Uterus (tissue), 4 donors: ENCODE measurements around the gene MRPL44. TPM values are rescaled to one million over a fixed set of nuclear protein-coding genes. Genes with fewer than 3 reads are reported as not detected.

ENCODE experiments used
- DNase-seq, 2 donors: peaks; one replicate each; pipeline ENCODE4 v3.0.0-alpha.2; 2019 to 2020
- H3K27ac ChIP-seq, 2 donors: fragments of 200-600 bp; sonication (generic); 1 replicate in 1 of 2; 2 replicates in 1 of 2; pipeline ENCODE4 v1.5.1; 2016 to 2018
- H3K27me3 ChIP-seq, 2 donors: fragments of 200-600 bp; sonication (generic); one replicate each; pipeline ENCODE4 v1.5.1; 2018 to 2019; ENCODE audit warnings: control low read depth in 1 of 2
- H3K36me3 ChIP-seq, 2 donors: fragments of 200-600 bp; sonication (generic); one replicate each; pipeline ENCODE4 v1.5.1; 2019; ENCODE audit warnings: control low read depth in 1 of 2
- H3K4me1 ChIP-seq, 2 donors: fragments of 200-600 bp; sonication (generic); one replicate each; pipeline ENCODE4 v1.5.1; 2018 to 2019; ENCODE audit warnings: control low read depth in 1 of 2
- H3K4me3 ChIP-seq, 2 donors: fragments of 200-600 bp; sonication (generic); 1 replicate in 1 of 2; 2 replicates in 1 of 2; pipeline ENCODE4 v1.5.1; 2018 to 2019; ENCODE audit warnings: mild to moderate bottlenecking in 1 of 2
- H3K9me3 ChIP-seq, 2 donors: fragments of 200-600 bp; sonication (generic); one replicate each; pipeline ENCODE4 v1.5.1; 2019; ENCODE audit warnings: control low read depth in 1 of 2
- POLR2A ChIP-seq, 2 donors: fragments of 450-650 bp; IDR thresholded peaks; one replicate each; pipeline ENCODE4 v1.6.1; 2016; ENCODE audit warnings: antibody characterized with exemption in 2 of 2, mild to moderate bottlenecking in 1 of 2, moderate library complexity in 1 of 2
- intact Hi-C: fragments of 100-400 bp; cut with DNase I; formaldehyde crosslinking; loops from one replicate; pipeline ENCODE4 v1.15.1; 2023; ENCODE audit warnings: low total_unique reads
- total RNA-seq, 4 donors: library from RNA; depleted of rRNA in 3 of 4; stranded (reverse); fragments of >200 nt in 3 of 4; gene quantifications; one replicate each; pipeline versions ENCODE4 v1.1.0 to v1.2.4, GENCODE V29; 2014 to 2023
- TF ChIP-seq, protein P1 (sequence below), 4 experiments: fragments of 200-600 bp in 2 of 4; fragments of 450-650 bp in 2 of 4; sonication (generic) in 2 of 4; IDR thresholded peaks; one replicate each; pipeline ENCODE4 v1.5.1; 2016 to 2019; ENCODE audit warnings: antibody characterized with exemption in 4 of 4, mild to moderate bottlenecking in 2 of 4, moderate library complexity in 1 of 4
- donor health status: DM: yes; HTN: yes; CAD: no.

MRPL44 gene
- total RNA-seq, 4 donors from 2014 or later: 5.9 to 45.3 (median 13.8) TPM

DNA sequence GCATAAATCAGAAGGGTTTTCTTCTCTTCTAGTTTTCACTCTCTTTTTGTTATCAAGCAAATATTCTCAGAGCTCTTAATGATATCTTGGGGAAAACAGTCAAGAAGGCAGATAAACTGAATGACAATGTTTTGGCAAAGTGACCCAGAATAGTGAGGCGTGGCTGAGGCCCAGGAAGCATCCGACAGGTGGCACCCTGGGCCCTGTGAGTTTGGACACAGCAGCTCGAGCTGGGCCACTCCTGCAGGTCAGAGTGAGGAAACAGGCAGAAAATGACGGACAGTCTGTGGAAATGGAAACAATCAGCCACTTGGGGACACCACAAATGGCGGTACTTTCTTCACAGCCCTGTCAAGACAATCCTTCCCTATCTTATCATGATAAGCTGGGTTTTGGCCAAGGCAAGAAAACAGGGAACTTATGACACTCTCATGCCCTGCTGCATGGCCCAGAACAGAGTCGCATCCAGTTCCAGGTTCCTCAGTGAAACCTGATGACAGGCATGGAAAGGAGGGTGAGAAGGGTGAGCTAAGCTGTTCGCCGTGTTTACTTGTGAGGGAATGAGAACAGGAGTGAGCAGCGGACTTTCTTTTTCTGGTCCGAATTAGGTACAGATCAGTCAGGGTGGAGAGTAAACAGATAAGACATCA lies 32.1 kb downstream of the MRPL44 start:
- H3K4me3 ChIP-seq: no peak overlapping the region
- no peaks in the 10 kb centered on the region for H3K27me3 ChIP-seq
- no peaks in the 10 kb centered on the region for H3K4me1 ChIP-seq
- intact Hi-C loops: no loop called here
- no peak overlapping the region for H3K27ac ChIP-seq
- DNase-seq: no peak
- TF ChIP-seq, protein P1, sequence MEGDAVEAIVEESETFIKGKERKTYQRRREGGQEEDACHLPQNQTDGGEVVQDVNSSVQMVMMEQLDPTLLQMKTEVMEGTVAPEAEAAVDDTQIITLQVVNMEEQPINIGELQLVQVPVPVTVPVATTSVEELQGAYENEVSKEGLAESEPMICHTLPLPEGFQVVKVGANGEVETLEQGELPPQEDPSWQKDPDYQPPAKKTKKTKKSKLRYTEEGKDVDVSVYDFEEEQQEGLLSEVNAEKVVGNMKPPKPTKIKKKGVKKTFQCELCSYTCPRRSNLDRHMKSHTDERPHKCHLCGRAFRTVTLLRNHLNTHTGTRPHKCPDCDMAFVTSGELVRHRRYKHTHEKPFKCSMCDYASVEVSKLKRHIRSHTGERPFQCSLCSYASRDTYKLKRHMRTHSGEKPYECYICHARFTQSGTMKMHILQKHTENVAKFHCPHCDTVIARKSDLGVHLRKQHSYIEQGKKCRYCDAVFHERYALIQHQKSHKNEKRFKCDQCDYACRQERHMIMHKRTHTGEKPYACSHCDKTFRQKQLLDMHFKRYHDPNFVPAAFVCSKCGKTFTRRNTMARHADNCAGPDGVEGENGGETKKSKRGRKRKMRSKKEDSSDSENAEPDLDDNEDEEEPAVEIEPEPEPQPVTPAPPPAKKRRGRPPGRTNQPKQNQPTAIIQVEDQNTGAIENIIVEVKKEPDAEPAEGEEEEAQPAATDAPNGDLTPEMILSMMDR (IDR thresholded peaks at IDR 0.05): no peak
- TF ChIP-seq POLR2A (IDR thresholded peaks at IDR 0.05): no peak
- no peaks in the 10 kb centered on the region for H3K9me3 ChIP-seq
- no peaks in the 10 kb centered on the region for H3K36me3 ChIP-seq

DNA sequence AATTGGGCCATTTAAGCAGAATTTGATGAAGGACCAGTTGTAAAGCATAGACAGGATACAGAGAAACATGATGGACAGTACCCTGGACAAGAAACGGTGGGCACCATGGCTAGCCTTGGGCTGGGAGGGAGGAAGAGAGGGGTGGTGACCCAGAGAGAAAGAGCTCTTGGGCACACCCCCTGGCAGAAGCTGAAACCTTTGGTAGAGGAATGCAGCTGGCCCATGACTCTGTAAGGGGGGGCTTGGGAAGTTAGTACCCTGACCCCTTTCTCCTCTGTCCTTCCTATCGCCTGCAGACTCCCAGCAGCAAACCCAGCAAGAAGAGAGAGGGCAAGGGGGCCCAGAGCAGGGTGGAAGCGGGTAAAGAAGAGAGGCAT lies 32.6 kb downstream of the MRPL44 start:
- intact Hi-C loops: loop anchor here (5.0 kb wide), 1 partner anchor 292 kb away; no protein-coding TSS in a partner anchor
- Histone ChIP-seq H3K36me3 (no peaks in the 10 kb centered on the region), H3K27me3 (no peaks in the 10 kb centered on the region), H3K4me1 (no peaks in the 10 kb centered on the region), H3K27ac (no peak overlapping the region), H3K9me3 (no peaks in the 10 kb centered on the region), H3K4me3 (no peak overlapping the region)
- no peak for DNase-seq
- TF ChIP-seq, protein P1 (IDR thresholded peaks at IDR 0.05): no peak
- TF ChIP-seq POLR2A (IDR thresholded peaks at IDR 0.05): no peak

DNA sequence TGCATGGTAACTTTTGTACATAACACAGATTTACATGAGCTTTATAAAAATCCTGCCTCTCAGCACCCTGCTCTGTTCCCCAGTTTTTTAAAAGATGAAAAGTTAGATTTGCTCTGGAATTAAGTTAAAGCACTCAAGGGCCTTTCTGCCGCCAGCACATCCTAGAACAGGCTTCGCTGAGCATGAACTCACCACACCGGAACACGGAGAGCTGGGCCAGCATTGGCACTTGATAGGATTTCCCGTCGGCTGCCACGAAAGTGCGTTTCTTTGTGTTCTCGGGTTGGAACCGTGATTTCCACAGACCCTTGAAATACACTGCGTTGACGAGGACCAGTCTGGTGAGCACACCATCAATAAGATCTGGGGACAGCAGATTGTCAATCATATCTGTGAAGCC lies 34.3 kb downstream of the MRPL44 start:
- Histone ChIP-seq H3K36me3 (no peaks in the 10 kb centered on the region), H3K4me1 (no peaks in the 10 kb centered on the region), H3K4me3 (no peak overlapping the region), H3K9me3 (no peaks in the 10 kb centered on the region), H3K27ac (no peak overlapping the region), H3K27me3 (no peaks in the 10 kb centered on the region)
- intact Hi-C loops: loop anchor here (5.0 kb wide), 1 partner anchor 291 kb away; no protein-coding TSS in a partner anchor
- no peak for TF ChIP-seq POLR2A (IDR thresholded peaks at IDR 0.05)
- TF ChIP-seq, protein P1 (IDR thresholded peaks at IDR 0.05): no peak
- no peak for DNase-seq

DNA sequence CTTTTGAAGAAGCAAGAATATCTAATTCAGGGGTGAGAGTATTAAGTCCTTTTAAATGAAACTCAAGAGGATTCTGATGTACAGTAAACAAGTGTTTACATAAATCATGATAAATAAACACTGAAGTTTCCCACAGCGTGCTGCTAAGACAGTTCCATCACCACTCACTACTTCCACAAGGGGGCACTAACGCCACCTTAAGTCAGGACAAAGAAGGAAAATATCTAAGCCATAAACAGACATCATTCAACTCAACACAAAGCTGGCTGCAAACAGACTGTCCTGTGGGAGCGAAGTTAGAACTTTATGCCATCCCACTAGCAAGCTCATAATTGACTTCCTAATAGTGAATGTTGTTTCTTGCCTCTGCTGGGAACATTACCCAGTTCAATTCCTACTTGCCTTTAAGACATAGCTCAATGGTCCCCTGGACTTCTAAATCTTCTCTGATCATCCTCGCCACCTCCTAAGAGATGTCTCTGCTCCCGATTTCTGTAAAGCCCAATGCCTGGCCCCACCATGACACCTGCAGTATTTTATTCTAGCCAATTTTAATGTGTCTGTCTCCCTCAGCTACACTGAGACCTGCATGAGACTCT lies 36.5 kb downstream of the MRPL44 start:
- no peak overlapping the region for H3K4me3 ChIP-seq
- no peaks in the 10 kb centered on the region for H3K9me3 ChIP-seq
- intact Hi-C loops: loop anchor here (5.0 kb wide), 1 partner anchor 289 kb away; no protein-coding TSS in a partner anchor
- no peaks in the 10 kb centered on the region for H3K36me3 ChIP-seq
- H3K27ac ChIP-seq: no peak overlapping the region
- H3K4me1 ChIP-seq: no peaks in the 10 kb centered on the region
- no peaks in the 10 kb centered on the region for H3K27me3 ChIP-seq
- DNase-seq: peak; percentile 39 to 56
- TF ChIP-seq, protein P1 (IDR thresholded peaks at IDR 0.05): peak; percentile 67 to 80 (median 77)
- no peak for TF ChIP-seq POLR2A (IDR thresholded peaks at IDR 0.05)

DNA sequence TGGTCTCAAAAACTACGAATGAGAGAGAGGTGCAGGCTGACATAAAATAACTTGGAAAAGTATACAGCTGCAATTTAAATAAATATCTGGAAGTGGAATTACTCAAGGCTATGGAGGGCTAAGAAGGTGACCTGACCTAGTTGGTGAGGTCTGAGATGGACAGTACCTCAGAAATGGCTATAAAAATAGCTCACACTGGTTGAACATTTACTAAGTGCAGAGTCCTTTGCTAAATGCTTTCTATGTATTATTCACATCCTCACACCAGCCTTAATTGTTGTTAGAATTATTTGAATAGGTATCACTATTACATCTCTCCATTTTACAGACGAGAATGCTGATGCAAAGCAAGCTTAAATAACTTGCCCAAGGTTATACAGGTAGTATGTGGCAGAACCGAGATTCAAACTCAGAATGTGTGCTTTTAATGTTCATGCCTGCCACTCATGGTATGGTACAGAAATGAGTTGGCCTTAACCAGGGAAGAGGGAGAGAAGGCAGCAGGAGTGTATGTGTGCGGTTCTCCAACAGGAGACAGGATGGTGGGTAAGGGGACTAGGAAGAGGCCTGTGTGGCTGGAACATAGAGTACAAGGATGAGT lies 37.4 kb downstream of the MRPL44 start:
- TF ChIP-seq, protein P1 (IDR thresholded peaks at IDR 0.05): no peak
- TF ChIP-seq POLR2A (IDR thresholded peaks at IDR 0.05): no peak
- Histone ChIP-seq H3K27ac (no peak overlapping the region), H3K9me3 (no peaks in the 10 kb centered on the region), H3K27me3 (no peaks in the 10 kb centered on the region), H3K4me1 (peaks cover 0 to 2% of the 10 kb centered on the region in 2 donors), H3K36me3 (no peaks in the 10 kb centered on the region), H3K4me3 (no peak overlapping the region)
- intact Hi-C loops: loop anchor here (5.0 kb wide), 1 partner anchor 288 kb away; no protein-coding TSS in a partner anchor
- no peak for DNase-seq
